PC-9 (cell line): ENCODE data around the gene EXOC4. TPM values are rescaled to one million over a fixed set of nuclear protein-coding genes. Genes with fewer than 3 reads are reported as not detected.

Experiments used
- BruUV-seq: library from RNA; stranded (reverse); fragments of 400-500 nt; replicated peaks from 2 replicates; lab custom pipeline; 2021; lab: Mats Ljungman, UMichigan
- CTCF ChIA-PET: fragments of 300-600 bp; sonication (Branson Sonifier 250); formaldehyde crosslinking; loops from one replicate; lab custom pipeline; 2022; ENCODE audit warnings: antibody characterized with exemption; lab: Charles Lee
- POLR2A ChIA-PET: fragments of 300-600 bp; sonication (Branson Sonifier 250); formaldehyde crosslinking; loops from one replicate; lab custom pipeline; 2022; ENCODE audit warnings: antibody characterized with exemption; ENCODE audit not compliant: unreplicated experiment; lab: Charles Lee
- DNase-seq, 2 experiments: peaks; one replicate each; pipeline versions ENCODE4 v3.0.0 to v3.0.0-alpha.2; 2015 to 2022; ENCODE audit warnings: mixed read lengths in 1 of 2
- H2AFZ ChIP-seq: fragments of 200-600 bp; sonication (generic); 2 replicates; pipeline ENCODE4 v1.8.1; 2017; ENCODE audit warnings: antibody characterized with exemption
- H3F3A ChIP-seq: fragments of 200-600 bp; sonication (generic); 2 replicates; pipeline ENCODE4 v1.8.1; 2017; ENCODE audit warnings: antibody characterized with exemption, mild to moderate bottlenecking, low read depth; ENCODE audit not compliant: insufficient read depth
- H3K27ac ChIP-seq: fragments of 200-600 bp; sonication (generic); 2 replicates; pipeline ENCODE4 v1.6.1; 2016; ENCODE audit warnings: mixed run types
- H3K27me3 ChIP-seq: fragments of 200-600 bp; sonication (generic); 2 replicates; pipeline ENCODE4 v1.6.1; 2016; ENCODE audit warnings: low read depth, mixed run types; ENCODE audit not compliant: insufficient read depth
- H3K36me3 ChIP-seq: fragments of 200-600 bp; sonication (generic); 2 replicates; pipeline ENCODE4 v1.6.1; 2016; ENCODE audit warnings: low read depth, mixed run types
- H3K4me1 ChIP-seq: fragments of 200-600 bp; sonication (generic); replicated peaks from 2 replicates; pipeline ENCODE4 v1.6.1; 2016; ENCODE audit warnings: mixed run types; ENCODE audit not compliant: insufficient read depth
- H3K4me2 ChIP-seq: fragments of 200-600 bp; sonication (generic); 2 replicates; pipeline ENCODE4 v1.6.1; 2017; ENCODE audit warnings: mixed run types
- H3K4me3 ChIP-seq: fragments of 200-600 bp; sonication (generic); 2 replicates; pipeline ENCODE4 v1.6.1; 2016; ENCODE audit warnings: mixed run types
- H3K79me2 ChIP-seq: fragments of 200-600 bp; sonication (generic); 2 replicates; pipeline ENCODE4 v1.6.1; 2017; ENCODE audit warnings: low read depth, mixed run types
- H3K9me2 ChIP-seq: fragments of 200-600 bp; sonication (generic); 2 replicates; pipeline ENCODE4 v1.8.1; 2017; ENCODE audit warnings: mild to moderate bottlenecking; ENCODE audit not compliant: insufficient read depth
- H3K9me3 ChIP-seq: fragments of 200-600 bp; sonication (generic); 2 replicates; pipeline ENCODE4 v1.8.1; 2016; ENCODE audit warnings: low read depth; ENCODE audit not compliant: insufficient read depth
- H4K20me1 ChIP-seq: fragments of 200-600 bp; sonication (generic); 2 replicates; pipeline ENCODE4 v1.8.1; 2017; ENCODE audit not compliant: insufficient read depth
- CTCF ChIP-seq: fragments of 200-600 bp; sonication (generic); conservative IDR thresholded peaks from 2 replicates; pipeline ENCODE4 v1.6.1; 2017; ENCODE audit warnings: mixed run types, antibody characterized with exemption, mild to moderate bottlenecking, moderate library complexity
- EZH2 ChIP-seq: fragments of 200-600 bp; sonication (generic); IDR thresholded peaks from 2 replicates; pipeline ENCODE4 v1.8.0; 2017; ENCODE audit warnings: antibody characterized with exemption, low read depth
- intact Hi-C: fragments of 100-400 bp; cut with micrococcal nuclease; formaldehyde crosslinking; loops from one replicate; pipeline ENCODE4 v1.10.0; 2022; ENCODE audit not compliant: unreplicated experiment
- total RNA-seq: library from RNA; stranded (reverse); gene quantifications from 2 replicates; pipeline ENCODE4 v1.2.3, GENCODE V29; 2021

The EXOC4 gene
- total RNA-seq, 1 experiment from 2014 or later = 101 TPM

GRCh38 chr7:133437544-133437943 is 184.7 kb downstream of the EXOC4 start:
- POLR2A ChIA-PET = no interaction called here
- TF ChIP-seq CTCF = no peak
- TF ChIP-seq EZH2 = no peak

GRCh38 chr7:133442818-133443217 is 189.9 kb downstream of the EXOC4 start:
- ChIA-PET CTCF (no interaction called here), POLR2A (no interaction called here)
- Histone ChIP-seq H3K9me2 (0 out of 2 replicates have a peak, but pooled peaks cover 4% of the 10 kb centered on the region), H3K9me3 (no peaks in the 10 kb centered on the region), H3K4me3 (no peak overlapping the region), H3K4me2 (no peak overlapping the region), H3K27me3 (no peaks in the 10 kb centered on the region), H3K79me2 (no peaks in the 10 kb centered on the region), H3K36me3 (no peaks in the 10 kb centered on the region), H4K20me1 (no peaks in the 10 kb centered on the region), H3K27ac (no peak overlapping the region), H3K4me1 (no peaks in the 10 kb centered on the region), H2AFZ (no peak overlapping the region), H3F3A (no peaks in the 10 kb centered on the region)
- TF ChIP-seq CTCF (no peak), EZH2 (no peak)
- BruUV-seq = no TSS peak
- intact Hi-C loops = no loop called here
- no peak for DNase-seq

More at GRCh38 chr7:133437544-133437943, 184.7 kb downstream of the EXOC4 start:
- Histone ChIP-seq H3K4me3 (no peak overlapping the region), H3K4me1 (no peaks in the 10 kb centered on the region), H3F3A (no peaks in the 10 kb centered on the region), H3K4me2 (no peak overlapping the region), H3K27me3 (no peaks in the 10 kb centered on the region), H3K27ac (no peak overlapping the region), H3K9me3 (no peaks in the 10 kb centered on the region), H2AFZ (no peak overlapping the region), H4K20me1 (no peaks in the 10 kb centered on the region; the same call in 1 of the 2 replicates), H3K79me2 (no peaks in the 10 kb centered on the region), H3K36me3 (no peaks in the 10 kb centered on the region), H3K9me2 (0 out of 2 replicates have a peak, but pooled peaks cover 4% of the 10 kb centered on the region)
- CTCF ChIA-PET = no interaction called here
- no peak for DNase-seq
- intact Hi-C loops = no loop called here
- no TSS peak for BruUV-seq

DNA sequence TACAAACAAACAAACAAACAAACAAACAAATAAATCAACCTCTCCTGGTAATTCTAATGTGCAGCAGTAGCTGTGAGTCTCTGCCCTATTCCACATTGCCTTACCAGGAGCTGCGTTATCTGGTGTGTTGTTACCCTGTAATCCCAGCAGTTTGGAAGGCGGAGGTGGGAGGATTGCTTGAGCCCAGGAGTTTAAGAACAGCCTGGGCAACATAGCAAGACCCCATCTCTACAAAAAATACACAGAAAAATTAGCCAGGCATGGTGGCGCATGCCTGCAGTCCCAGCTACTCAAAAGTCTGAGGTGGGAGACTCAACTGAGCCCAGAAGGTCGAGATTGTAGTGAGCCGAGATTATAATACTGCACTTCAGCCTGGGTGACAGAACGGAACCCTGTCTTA is 192.7 kb downstream of the EXOC4 start:
- BruUV-seq = no TSS peak
- Histone ChIP-seq H3K9me3 (no peaks in the 10 kb centered on the region), H3K27me3 (no peaks in the 10 kb centered on the region), H3K36me3 (no peaks in the 10 kb centered on the region), H3K4me1 (no peaks in the 10 kb centered on the region), H3K9me2 (0 out of 2 replicates have a peak, but pooled peaks cover 4% of the 10 kb centered on the region), H3K79me2 (no peaks in the 10 kb centered on the region), H3K4me2 (no peak overlapping the region), H4K20me1 (no peaks in the 10 kb centered on the region), H2AFZ (no peak overlapping the region), H3K4me3 (no peak overlapping the region), H3F3A (no peaks in the 10 kb centered on the region; the same call in 1 of the 2 replicates), H3K27ac (no peak overlapping the region)
- intact Hi-C loops = no loop called here
- ChIA-PET POLR2A (no interaction called here), CTCF (no interaction called here)
- no peak for TF ChIP-seq EZH2
- no peak for TF ChIP-seq CTCF
- DNase-seq = no peak
